Measurements from ENCODE around the gene DLG2. TPM values are rescaled to one million over a fixed set of nuclear protein-coding genes. Genes with fewer than 3 reads are reported as not detected.

The DLG2 gene
- total RNA-seq, 2 experiments from 2014 or later: 6.9 to 8.2 TPM

DNA sequence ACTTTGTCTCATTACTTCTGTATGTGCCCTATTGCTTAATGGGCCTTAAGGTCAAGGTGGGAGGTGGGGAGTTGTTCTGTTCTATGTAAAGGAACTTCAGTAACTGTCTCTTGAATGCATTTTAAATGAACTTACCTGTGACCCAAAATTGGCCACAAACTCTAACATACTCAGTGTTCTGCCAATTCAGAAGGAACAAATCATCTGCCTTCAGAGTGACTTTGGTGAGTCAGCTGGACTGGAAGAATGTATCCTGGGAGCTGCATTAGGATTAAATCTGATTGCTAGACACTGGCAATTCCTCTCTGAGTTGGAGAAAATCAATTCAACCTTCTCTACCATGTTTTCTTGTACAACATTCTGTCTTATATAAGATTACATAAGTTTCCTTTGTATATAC, 1104.8 kb downstream of the DLG2 start:
- H3K36me3 ChIP-seq (ENCODE audit: insufficient read depth, low read length): no peaks in the 10 kb centered on the region
- H4K20me1 ChIP-seq (ENCODE audit: insufficient read depth, low read length): no peaks in the 10 kb centered on the region
- no peak overlapping the region for H3K4me3 ChIP-seq (ENCODE audit: low read depth, low read length, poor library complexity, severe bottlenecking)
- no peak for DNase-seq (ENCODE audit: low spot score)
- no peaks in the 10 kb centered on the region for H3K79me2 ChIP-seq (ENCODE audit: insufficient read depth, low read depth, low read length)
- no peak overlapping the region for H2AFZ ChIP-seq (ENCODE audit: low read length)
- intact Hi-C loops (cut with micrococcal nuclease; ENCODE audit: unreplicated experiment): loop anchor here (10.0 kb wide), 1 partner anchor 688 kb away; no protein-coding TSS in a partner anchor
- no peak overlapping the region for H3K27ac ChIP-seq (ENCODE audit: low read depth, low read length, poor library complexity, severe bottlenecking)
- BruUV-seq (replicated peaks): no TSS peak
- no peaks in the 10 kb centered on the region for H3K9me2 ChIP-seq (ENCODE audit: insufficient read depth, low read length)
- no peaks in the 10 kb centered on the region for H3K9me3 ChIP-seq (ENCODE audit: low read length)
- ChIA-PET CTCF (ENCODE audit: unreplicated experiment) (no interaction called here), POLR2A (interaction anchor here (0.5 to 0.6 kb wide), 3 partner anchors 119 to 684 kb away, joined by 3 to 4 read pairs (median 3); no protein-coding TSS in a partner anchor)
- H3K4me1 ChIP-seq (ENCODE audit: insufficient read depth, low read length, poor library complexity, severe bottlenecking): no peaks in the 10 kb centered on the region
- H3K4me2 ChIP-seq (ENCODE audit: low read length): no peak overlapping the region
- TF ChIP-seq, protein P1, sequence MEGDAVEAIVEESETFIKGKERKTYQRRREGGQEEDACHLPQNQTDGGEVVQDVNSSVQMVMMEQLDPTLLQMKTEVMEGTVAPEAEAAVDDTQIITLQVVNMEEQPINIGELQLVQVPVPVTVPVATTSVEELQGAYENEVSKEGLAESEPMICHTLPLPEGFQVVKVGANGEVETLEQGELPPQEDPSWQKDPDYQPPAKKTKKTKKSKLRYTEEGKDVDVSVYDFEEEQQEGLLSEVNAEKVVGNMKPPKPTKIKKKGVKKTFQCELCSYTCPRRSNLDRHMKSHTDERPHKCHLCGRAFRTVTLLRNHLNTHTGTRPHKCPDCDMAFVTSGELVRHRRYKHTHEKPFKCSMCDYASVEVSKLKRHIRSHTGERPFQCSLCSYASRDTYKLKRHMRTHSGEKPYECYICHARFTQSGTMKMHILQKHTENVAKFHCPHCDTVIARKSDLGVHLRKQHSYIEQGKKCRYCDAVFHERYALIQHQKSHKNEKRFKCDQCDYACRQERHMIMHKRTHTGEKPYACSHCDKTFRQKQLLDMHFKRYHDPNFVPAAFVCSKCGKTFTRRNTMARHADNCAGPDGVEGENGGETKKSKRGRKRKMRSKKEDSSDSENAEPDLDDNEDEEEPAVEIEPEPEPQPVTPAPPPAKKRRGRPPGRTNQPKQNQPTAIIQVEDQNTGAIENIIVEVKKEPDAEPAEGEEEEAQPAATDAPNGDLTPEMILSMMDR (conservative IDR thresholded peaks at IDR 0.05; ENCODE audit: low read length): no peak
- no peak for TF ChIP-seq EZH2phosphoT487 (IDR thresholded peaks at IDR 0.05; ENCODE audit: borderline replicate concordance, low read depth, low read length)

DNA sequence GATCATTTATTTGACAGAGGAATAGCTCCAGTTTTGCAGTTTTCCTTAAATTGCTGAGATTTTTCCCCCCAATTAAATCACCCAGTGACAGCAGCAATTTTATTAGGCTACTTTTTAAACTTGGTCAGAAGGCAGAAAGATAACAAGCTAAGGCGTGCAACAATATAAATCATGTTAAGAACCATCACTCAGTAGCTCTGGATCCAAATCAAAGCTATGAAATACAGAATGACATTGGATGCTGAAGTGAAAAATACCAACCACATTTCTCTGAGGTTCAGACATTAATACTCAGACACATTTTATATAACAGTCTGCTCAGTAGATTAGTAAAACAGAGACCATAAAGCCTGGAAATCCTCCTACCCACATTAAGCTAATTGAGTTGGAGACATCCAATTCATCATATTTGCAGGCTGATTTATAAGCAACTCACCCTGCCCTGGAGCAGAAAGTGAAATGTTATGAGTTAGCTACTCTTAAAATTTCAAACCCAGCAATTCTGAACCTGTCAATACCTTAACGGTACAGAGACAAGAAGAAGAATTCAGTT, 1108.4 kb downstream of the DLG2 start:
- intact Hi-C loops (cut with micrococcal nuclease; ENCODE audit: unreplicated experiment): no loop called here
- H4K20me1 ChIP-seq (ENCODE audit: insufficient read depth, low read length): no peaks in the 10 kb centered on the region
- ChIA-PET CTCF (ENCODE audit: unreplicated experiment) (no interaction called here), POLR2A (interaction anchor here (0.6 to 1.3 kb wide), 3 partner anchors 13 to 97 kb away, joined by 3 to 4 read pairs (median 3); no protein-coding TSS in a partner anchor)
- H3K79me2 ChIP-seq (ENCODE audit: insufficient read depth, low read depth, low read length): no peaks in the 10 kb centered on the region
- BruUV-seq (replicated peaks): no TSS peak
- no peaks in the 10 kb centered on the region for H3K9me2 ChIP-seq (ENCODE audit: insufficient read depth, low read length)
- H3K4me1 ChIP-seq (ENCODE audit: insufficient read depth, low read length, poor library complexity, severe bottlenecking): no peaks in the 10 kb centered on the region
- no peak overlapping the region for H3K4me2 ChIP-seq (ENCODE audit: low read length)
- no peaks in the 10 kb centered on the region for H3K36me3 ChIP-seq (ENCODE audit: insufficient read depth, low read length)
- no peak for TF ChIP-seq EZH2phosphoT487 (IDR thresholded peaks at IDR 0.05; ENCODE audit: borderline replicate concordance, low read depth, low read length)
- TF ChIP-seq, protein P1 (conservative IDR thresholded peaks at IDR 0.05; ENCODE audit: low read length): no peak
- H2AFZ ChIP-seq (ENCODE audit: low read length): no peak overlapping the region
- H3K9me3 ChIP-seq (ENCODE audit: low read length): no peaks in the 10 kb centered on the region
- no peak overlapping the region for H3K4me3 ChIP-seq (ENCODE audit: low read depth, low read length, poor library complexity, severe bottlenecking)
- DNase-seq (ENCODE audit: low spot score): no peak
- H3K27ac ChIP-seq (ENCODE audit: low read depth, low read length, poor library complexity, severe bottlenecking): no peak overlapping the region

GRCh38 chr11:84514436-84514835, 1112.7 kb downstream of the DLG2 start:
- TF ChIP-seq EZH2phosphoT487 (IDR thresholded peaks at IDR 0.05; ENCODE audit: borderline replicate concordance, low read depth, low read length): no peak
- Histone ChIP-seq H3K27ac (ENCODE audit: low read depth, low read length, poor library complexity, severe bottlenecking) (no peak overlapping the region), H4K20me1 (ENCODE audit: insufficient read depth, low read length) (no peaks in the 10 kb centered on the region), H3K79me2 (ENCODE audit: insufficient read depth, low read depth, low read length) (no peaks in the 10 kb centered on the region), H3K9me2 (ENCODE audit: insufficient read depth, low read length) (no peaks in the 10 kb centered on the region), H3K36me3 (ENCODE audit: insufficient read depth, low read length) (no peaks in the 10 kb centered on the region), H3K9me3 (ENCODE audit: low read length) (no peaks in the 10 kb centered on the region), H3K4me2 (ENCODE audit: low read length) (no peak overlapping the region), H3K4me1 (ENCODE audit: insufficient read depth, low read length, poor library complexity, severe bottlenecking) (no peaks in the 10 kb centered on the region), H3K4me3 (ENCODE audit: low read depth, low read length, poor library complexity, severe bottlenecking) (no peak overlapping the region), H2AFZ (ENCODE audit: low read length) (no peak overlapping the region)
- no TSS peak for BruUV-seq (replicated peaks)
- DNase-seq (ENCODE audit: low spot score): no peak
- intact Hi-C loops (cut with micrococcal nuclease; ENCODE audit: unreplicated experiment): no loop called here
- POLR2A ChIA-PET: no interaction called here
- CTCF ChIA-PET (ENCODE audit: unreplicated experiment): no interaction called here
